GM12873 (cell line): ENCODE results near the gene NELFE.
A peak's percentile ranks its signal among the peaks of the same experiment; 100 is the strongest.

ENCODE experiments used
- TF ChIP-seq, protein P1 (sequence below): IDR thresholded peaks from 2 replicates; pipeline ENCODE4 v1.5.1; 2012; ENCODE audit warnings: low read depth, mild to moderate bottlenecking, moderate library complexity, low read length, control low read depth; ENCODE audit not compliant: insufficient read depth; ENCODE audit errors: missing control alignments

The NELFE gene

DNA sequence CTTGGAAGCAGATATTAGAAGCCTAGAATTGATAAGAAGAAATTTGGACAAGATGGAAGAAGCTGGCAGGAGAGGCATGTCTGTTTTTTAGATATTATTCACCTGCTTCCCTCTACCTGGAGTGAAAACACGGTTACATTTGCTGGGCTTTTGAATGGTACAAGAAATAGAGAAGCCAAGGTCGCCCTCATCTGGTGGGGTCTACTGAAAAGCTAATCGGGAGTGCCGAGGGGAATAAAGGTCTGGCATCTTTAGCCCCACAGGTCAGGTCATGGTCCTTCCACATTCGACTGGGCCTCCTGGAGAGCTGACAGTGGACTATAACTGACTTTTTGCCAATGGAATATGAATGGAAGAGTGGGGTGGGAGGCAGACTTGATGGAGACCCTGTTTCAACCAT lies 35.8 kb downstream of the NELFE start:
- TF ChIP-seq, protein P1, sequence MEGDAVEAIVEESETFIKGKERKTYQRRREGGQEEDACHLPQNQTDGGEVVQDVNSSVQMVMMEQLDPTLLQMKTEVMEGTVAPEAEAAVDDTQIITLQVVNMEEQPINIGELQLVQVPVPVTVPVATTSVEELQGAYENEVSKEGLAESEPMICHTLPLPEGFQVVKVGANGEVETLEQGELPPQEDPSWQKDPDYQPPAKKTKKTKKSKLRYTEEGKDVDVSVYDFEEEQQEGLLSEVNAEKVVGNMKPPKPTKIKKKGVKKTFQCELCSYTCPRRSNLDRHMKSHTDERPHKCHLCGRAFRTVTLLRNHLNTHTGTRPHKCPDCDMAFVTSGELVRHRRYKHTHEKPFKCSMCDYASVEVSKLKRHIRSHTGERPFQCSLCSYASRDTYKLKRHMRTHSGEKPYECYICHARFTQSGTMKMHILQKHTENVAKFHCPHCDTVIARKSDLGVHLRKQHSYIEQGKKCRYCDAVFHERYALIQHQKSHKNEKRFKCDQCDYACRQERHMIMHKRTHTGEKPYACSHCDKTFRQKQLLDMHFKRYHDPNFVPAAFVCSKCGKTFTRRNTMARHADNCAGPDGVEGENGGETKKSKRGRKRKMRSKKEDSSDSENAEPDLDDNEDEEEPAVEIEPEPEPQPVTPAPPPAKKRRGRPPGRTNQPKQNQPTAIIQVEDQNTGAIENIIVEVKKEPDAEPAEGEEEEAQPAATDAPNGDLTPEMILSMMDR: peak; percentile 39

DNA sequence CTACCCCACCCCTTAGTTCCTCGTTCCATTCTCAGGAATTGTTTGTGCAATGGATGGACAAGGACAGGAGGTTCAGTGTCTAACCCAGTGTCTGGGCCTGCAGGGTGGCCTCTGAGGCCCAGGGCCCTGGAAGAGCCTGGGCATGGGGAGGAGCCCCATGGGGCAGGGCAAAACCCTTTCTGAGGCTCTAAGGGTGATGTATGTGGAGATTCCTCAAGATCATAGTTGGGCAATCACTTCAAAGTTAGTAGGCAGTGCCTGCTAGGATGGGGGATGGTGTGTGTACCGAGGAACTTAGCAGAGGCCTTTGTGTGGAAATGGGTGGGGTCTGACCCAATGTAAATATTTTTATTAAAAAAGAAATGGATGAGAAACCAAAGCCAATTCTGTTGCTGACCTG lies 38.0 kb downstream of the NELFE start:
- TF ChIP-seq, protein P1: no peak

DNA sequence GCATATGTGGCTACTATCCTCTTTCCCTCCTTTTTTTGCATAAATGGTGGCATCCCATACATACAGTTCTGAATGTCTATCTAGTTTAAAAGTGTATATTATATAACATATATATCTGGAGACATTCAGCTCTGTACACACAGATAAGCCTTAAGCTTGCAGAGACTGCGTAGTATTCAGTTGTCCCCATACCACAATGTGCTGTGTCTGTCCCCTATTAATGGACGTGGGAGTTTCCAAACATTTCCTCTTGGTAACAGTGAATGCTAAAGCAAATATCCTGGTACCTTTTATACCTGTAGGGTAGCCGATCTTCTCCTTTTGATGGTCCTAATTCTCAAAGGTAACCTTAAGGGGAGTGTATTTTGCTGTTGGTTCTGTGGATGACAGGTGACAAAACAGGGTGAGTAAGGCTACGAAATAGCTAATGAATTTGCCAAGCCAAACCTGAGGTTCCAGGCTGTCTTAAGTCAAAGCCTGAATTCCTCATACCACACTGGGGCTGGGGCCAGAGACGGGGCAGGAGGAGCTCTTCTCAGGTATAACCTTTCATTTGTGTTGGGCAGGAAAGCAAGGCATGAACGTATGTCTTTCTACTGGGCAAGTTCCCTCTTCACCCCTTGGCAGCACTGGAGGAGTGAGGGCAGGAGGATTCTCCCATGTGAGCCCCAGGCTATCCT lies 39.0 kb downstream of the NELFE start:
- TF ChIP-seq, protein P1: no peak

DNA sequence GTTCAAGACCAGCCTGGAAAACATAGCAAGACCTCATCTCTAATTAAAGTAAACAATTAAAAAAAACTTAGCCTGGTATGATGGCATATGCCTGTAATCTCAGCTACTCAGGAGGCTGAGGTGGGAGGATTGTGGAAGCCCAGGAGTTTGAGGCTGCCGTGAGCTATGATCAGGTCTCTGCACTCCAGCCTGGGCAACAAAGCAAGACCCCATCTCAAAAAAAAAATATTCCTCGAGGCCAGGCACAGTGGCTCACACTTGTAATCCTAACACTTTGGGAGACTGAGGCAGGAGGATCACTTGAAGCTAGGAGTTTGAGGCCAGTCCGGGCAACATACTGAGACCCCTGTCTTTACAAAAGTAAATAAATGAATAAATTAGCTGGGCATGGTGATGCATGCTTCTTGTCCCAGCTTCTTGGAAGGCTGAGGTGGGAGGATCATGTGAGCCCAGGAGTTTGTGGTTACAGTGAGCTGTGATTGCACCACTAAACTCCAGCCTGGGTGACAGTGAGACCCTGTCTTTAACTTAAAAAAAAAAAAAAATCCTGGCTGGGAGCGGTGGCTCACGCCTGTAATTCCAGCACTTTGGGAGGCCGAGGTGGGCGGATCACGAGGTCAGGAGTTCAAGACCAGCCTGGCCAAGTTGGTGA lies 40.6 kb downstream of the NELFE start:
- TF ChIP-seq, protein P1: no peak

DNA sequence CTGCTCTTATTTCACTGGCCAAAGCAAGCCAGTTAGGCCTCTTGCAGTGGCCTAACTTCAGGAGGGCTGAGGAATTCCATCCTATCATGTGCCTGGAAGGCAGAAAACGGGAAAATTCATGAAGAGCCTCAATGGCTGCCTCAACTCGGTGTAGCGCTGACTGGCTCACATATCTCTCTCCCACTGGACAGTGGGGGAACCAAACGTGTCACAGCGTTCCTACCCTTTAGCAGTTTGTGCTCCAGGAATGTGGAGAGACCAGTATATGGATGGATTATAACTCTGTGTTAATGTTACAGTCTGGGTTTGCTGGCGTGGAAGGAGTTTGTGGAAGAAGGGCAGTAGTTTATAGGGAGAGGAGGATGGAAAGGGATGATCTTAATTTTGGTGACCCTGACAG lies 43.0 kb downstream of the NELFE start:
- TF ChIP-seq, protein P1: no peak

DNA sequence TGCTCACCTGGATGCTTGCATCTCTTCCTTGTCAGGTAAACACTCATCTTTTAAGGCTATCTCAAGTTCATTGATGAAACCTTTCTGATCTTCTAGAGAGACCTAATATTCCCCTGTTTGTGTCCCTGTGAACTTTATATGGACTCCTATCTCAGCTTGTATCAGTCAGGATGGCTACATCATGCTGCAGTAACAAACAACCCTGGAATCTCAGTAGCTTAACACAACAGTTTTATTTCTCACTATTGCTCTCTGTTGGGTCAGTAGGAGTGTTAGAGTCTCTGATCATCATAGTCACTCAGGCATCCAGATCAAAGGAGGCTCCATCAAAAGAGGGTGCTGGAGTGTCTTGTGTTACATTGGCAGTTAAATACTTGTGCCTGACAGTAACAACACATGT lies 43.4 kb downstream of the NELFE start:
- TF ChIP-seq, protein P1: no peak

DNA sequence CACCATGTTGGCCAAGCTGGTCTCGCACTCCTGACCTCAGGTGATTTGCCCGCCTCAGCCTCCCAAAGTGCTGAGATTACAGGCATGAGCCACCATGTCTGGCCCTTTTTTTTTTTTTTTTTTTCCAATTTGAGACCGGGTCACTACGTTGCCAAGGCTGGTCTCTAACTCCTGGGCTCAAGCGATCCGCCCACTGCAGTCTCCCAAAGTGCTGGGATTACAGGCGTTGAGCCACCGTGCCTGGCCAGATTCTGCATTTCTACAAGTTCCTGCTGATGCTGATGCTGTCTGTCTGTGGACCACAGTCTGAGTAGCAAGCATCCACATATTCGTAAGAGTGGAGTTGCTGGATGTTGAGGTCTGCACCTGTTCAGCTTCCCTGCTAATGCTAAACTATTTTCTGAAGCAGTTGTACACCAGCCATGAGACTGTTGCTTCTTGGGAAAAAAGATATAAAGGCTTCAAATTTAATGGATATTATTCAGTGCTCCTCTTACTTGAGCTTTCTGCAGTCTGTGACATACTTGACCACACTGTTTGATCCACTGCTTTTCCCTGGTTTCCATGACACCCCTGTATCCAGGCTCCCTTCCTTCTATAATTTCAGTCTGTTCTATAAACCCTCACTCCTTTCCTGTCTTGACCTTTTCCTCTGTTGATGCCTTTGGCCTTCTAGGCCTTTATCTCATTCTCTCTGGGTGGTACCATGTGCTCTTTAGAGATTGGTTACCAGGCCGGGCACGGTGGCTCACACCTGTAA lies 46.8 kb downstream of the NELFE start:
- TF ChIP-seq, protein P1: no peak
